GM19463 (cell line): ENCODE measurements around the gene FDCSP.
"Not testable (repeated sequence)": the region's sequence is repeated elsewhere in the genome, so short reads cannot be mapped to it uniquely, and the experiment has no call there.

Experiments
- ATAC-seq: cut with Tn5 transposase; IDR thresholded peaks from one replicate; pipeline ENCODE4 v1.9.1; 2021; ENCODE audit warnings: mild to moderate bottlenecking, moderate library complexity; ENCODE audit not compliant: unreplicated experiment

The FDCSP gene

GRCh38 chr4:70239131-70239883 lies 13.4 kb downstream of the FDCSP start:
- ATAC-seq: no peak

DNA sequence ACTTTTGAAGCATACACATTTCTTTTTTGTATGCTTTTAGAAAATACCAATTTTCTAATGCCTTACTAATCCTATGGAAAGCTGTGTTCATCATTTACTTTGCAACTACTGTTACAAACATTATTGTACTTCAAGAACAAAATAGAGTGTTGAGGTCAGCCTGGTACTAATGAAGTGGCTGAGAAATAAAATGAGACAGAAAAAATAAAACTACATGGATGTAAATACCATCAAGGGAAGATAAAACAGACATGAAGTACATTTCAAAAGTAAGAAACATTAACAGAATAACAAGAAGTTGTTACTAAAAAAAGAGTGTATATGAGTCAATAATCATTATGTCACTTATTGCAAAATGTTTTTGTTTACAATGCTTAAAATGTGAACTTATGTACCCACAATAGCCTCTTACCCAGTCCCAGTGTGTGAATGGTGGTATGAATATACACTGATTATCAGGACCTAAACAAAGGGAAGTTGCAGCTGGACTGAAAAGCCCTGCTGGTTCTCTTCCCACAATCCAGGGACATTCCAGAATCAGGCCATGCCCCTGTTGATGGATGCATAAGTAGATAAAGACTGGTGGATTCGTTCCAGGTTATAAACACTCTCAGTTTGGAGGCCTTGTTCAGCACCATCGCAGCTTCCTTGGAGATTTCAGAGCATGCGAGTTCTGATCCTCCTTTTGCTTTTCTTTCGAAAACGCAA lies 14.1 kb downstream of the FDCSP start:
- ATAC-seq: no peak

DNA sequence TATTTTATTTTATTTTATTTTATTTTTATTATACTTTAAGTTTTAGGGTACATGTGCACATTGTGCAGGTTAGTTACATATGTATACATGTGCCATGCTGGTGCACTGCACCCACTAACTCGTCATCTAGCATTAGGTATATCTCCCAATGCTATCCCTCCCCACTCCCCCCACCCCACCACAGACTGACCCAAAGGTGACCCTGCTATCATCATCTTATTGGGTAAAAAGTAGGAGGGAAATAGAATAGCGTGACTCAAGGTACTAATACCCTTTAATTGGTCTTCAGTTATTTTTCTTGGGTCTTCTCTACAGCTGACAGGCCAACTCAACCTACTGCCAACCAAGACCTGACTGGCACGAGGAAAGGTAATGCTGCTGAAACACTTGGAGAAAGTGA lies 16.4 kb downstream of the FDCSP start, which contains the start of gene CSN3:
TSS of gene CSN3 (plus strand) at position 301 of the 400 bp plus-strand sequence. CDS start 2,223 bp downstream, outside the sequence.
- ATAC-seq: not testable (repeated sequence)

DNA sequence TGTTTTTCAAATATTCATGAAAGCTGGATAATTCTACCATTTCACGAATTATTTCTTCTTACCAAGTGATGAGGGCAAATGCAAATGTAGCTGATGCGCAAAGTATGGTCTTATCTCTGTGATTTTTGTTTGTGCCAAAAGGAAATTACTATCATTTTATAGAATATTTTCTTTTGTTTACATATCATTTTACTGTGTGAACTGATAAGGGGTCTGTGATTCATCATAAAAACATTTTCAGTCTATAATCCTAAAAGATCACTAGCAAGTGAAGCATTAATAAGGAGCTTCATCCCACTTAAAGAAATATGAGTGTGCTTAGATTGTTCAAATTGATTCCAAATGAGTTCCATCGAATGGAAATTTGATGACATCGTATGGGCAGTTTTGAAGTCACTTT lies 17.2 kb downstream of the FDCSP start:
- no peak for ATAC-seq

- ATAC-seq: no peak
Measured at GRCh38 chr4:70251250-70251944, 25.5 kb downstream of the FDCSP start.

DNA sequence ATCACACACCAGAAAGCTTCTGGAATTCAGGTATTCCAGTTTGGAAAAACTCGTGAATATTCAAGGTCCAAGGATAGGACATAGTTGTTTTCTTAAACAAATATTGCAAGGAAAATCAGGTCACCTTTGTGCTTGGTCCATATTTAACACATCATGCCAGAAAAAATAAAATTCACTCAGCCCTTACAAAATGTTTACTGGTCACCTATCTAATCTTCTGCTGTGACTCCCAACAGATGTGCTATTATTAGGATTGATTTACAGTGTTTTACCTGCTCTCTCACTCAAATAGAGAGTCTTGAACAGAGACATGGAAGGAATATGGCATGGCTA lies 26.0 kb downstream of the FDCSP start:
- ATAC-seq: no peak

GRCh38 chr4:70269674-70270073 lies 43.8 kb downstream of the FDCSP start:
- no peak for ATAC-seq

DNA sequence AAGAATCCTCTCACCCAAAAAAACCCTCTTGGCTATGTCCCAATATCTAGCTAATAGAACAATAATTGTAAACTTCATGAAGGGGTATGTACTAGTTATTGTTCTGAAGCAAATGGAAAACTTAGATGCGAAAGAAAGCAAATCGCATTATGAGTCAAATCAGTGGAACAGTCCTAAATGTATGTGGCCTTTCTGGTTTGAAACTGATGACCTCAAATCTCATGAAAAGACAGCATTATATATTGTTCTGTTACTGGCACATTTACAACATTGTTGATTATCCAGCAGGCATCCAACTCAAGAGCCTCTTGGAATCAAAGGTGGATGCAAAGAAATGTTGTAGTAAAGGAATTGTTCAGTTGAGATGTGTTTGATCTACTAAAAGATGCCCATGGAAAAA lies 51.2 kb downstream of the FDCSP start:
- ATAC-seq: no peak

- no peak for ATAC-seq
Measured at GRCh38 chr4:70280567-70280966, 54.6 kb downstream of the FDCSP start.
